Activated CD8-positive, alpha-beta T cell treated with anti-CD3 and anti-CD28 coated beads for 36 hours (primary cell): ENCODE measurements around the gene PIAS2. TPM values are rescaled to one million over a fixed set of nuclear protein-coding genes. Genes with fewer than 3 reads are reported as not detected.

ENCODE experiments used
- ATAC-seq: fragments of 200-7000 bp; cut with Tn5 transposase; one replicate; pipeline ENCODE4 v1.10.0; 2021; ENCODE audit warnings: mild to moderate bottlenecking, moderate library complexity
- CTCF ChIA-PET: fragments of 350-600 bp; sonication (Branson Sonifier 250); formaldehyde crosslinking; loops from one replicate; lab custom pipeline; 2021; ENCODE audit warnings: antibody characterized with exemption; lab: Charles Lee
- POLR2A ChIA-PET: fragments of 350-600 bp; sonication (Branson Sonifier 250); formaldehyde crosslinking; loops from one replicate; lab custom pipeline; 2021; ENCODE audit warnings: antibody characterized with exemption; lab: Charles Lee
- DNase-seq: peaks from one replicate; pipeline ENCODE4 v3.0.0-alpha.2; 2020
- H3K27ac Mint-ChIP-seq: one replicate; pipeline ENCODE4 v1.8.0; 2021; ENCODE audit warnings: mild to moderate bottlenecking, mixed read lengths
- H3K27me3 Mint-ChIP-seq: one replicate; pipeline ENCODE4 v1.8.0; 2021; ENCODE audit warnings: mixed read lengths
- H3K36me3 Mint-ChIP-seq: one replicate; pipeline ENCODE4 v1.8.0; 2021; ENCODE audit warnings: low read depth, mixed read lengths
- H3K4me1 Mint-ChIP-seq: one replicate; pipeline ENCODE4 v1.8.0; 2021; ENCODE audit warnings: low read depth, mixed read lengths
- H3K4me3 Mint-ChIP-seq: one replicate; pipeline ENCODE4 v1.8.0; 2021; ENCODE audit warnings: mild to moderate bottlenecking, moderate library complexity, mixed read lengths
- H3K9me3 Mint-ChIP-seq: one replicate; pipeline ENCODE4 v1.8.0; 2021; ENCODE audit warnings: mixed read lengths
- intact Hi-C: fragments of 100-400 bp; cut with micrococcal nuclease; formaldehyde crosslinking; loops from one replicate; pipeline ENCODE4 v1.10.0; 2022
- total RNA-seq, 2 experiments: library from RNA; stranded (reverse); gene quantifications; one replicate each; pipeline ENCODE4 v1.2.3, GENCODE V29; 2021
- TF ChIP-seq, protein P1 (sequence below): fragments of 200-600 bp; IDR thresholded peaks from one replicate; pipeline ENCODE4 v1.8.0; 2022; ENCODE audit warnings: antibody characterized with exemption, mild to moderate bottlenecking

Gene PIAS2
- total RNA-seq, 2 experiments from 2014 or later: 26.9 to 29.8 TPM

DNA sequence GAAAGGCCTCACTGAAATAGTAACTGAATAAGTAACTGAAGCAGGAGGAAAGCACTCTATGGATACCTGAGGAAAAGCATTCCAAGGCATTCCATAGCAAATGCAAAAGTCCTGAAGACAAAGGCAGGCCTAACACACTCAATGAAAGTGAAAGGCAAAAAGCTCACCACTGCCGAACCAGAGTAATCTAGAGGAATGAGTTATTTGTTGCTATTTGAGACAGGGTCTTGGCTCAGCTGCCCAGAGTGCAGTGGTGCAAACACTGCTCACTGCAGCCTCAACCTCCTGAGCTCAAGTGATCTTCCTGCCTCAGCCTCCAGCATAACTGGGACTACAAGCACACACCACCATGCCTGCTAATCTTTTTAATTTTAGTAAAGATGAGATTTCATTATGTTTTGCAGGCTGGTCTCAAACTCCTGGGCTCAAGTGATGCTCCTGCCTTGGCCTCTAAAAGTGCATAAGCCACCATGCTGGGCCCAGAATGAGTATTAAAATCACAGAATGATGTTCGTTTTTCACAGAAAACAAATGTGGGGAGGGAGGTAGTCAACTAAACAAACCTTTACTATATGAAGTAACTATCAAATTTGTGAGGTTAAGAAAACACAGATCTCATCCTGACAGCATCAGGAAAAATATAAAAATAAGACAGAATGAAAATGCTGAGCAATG is 17.9 kb downstream of the PIAS2 start:
- intact Hi-C loops: no loop called here
- Mint-ChIP-seq H3K9me3 (no peaks in the 10 kb centered on the region), H3K4me3 (no peak overlapping the region), H3K4me1 (peaks cover 18% of the 10 kb centered on the region), H3K27ac (no peak overlapping the region), H3K36me3 (peaks cover 28% of the 10 kb centered on the region), H3K27me3 (no peaks in the 10 kb centered on the region)
- TF ChIP-seq, protein P1, sequence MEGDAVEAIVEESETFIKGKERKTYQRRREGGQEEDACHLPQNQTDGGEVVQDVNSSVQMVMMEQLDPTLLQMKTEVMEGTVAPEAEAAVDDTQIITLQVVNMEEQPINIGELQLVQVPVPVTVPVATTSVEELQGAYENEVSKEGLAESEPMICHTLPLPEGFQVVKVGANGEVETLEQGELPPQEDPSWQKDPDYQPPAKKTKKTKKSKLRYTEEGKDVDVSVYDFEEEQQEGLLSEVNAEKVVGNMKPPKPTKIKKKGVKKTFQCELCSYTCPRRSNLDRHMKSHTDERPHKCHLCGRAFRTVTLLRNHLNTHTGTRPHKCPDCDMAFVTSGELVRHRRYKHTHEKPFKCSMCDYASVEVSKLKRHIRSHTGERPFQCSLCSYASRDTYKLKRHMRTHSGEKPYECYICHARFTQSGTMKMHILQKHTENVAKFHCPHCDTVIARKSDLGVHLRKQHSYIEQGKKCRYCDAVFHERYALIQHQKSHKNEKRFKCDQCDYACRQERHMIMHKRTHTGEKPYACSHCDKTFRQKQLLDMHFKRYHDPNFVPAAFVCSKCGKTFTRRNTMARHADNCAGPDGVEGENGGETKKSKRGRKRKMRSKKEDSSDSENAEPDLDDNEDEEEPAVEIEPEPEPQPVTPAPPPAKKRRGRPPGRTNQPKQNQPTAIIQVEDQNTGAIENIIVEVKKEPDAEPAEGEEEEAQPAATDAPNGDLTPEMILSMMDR: no peak
- DNase-seq: no peak
- no peak for ATAC-seq
- CTCF ChIA-PET: no interaction called here
- POLR2A ChIA-PET: interaction anchor here (0.6 kb wide), 1 partner anchor 59 kb away, joined by 3 read pairs; no protein-coding TSS in a partner anchor

DNA sequence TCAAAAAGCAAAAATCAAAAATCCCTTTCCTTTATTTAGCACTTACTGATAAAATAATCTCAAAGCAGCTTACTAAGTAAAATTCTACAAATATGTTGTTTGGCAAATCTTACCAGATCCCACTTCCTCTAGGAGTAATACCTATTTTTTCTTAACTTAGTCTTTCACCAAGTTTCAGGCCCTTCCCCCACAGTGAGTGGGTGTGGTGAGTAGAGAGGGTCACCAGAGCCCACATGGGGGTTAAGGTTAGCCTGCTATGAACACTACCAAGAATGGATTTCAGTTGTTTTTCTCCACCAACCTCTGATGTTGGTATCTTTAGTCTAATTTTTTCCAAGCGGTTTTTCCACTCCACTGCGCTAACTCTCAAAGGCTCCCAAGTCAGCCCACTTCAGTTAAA is 23.2 kb downstream of the PIAS2 start:
- Mint-ChIP-seq H3K9me3 (peaks cover 8% of the 10 kb centered on the region), H3K4me3 (no peak overlapping the region), H3K36me3 (peaks cover 37% of the 10 kb centered on the region), H3K27ac (peak overlapping the region; percentile 71), H3K4me1 (peaks cover 46% of the 10 kb centered on the region), H3K27me3 (no peaks in the 10 kb centered on the region)
- ChIA-PET POLR2A (no interaction called here), CTCF (no interaction called here)
- DNase-seq (peak; percentile 40), ATAC-seq (no peak)
- TF ChIP-seq, protein P1: no peak
- intact Hi-C loops: no loop called here

DNA sequence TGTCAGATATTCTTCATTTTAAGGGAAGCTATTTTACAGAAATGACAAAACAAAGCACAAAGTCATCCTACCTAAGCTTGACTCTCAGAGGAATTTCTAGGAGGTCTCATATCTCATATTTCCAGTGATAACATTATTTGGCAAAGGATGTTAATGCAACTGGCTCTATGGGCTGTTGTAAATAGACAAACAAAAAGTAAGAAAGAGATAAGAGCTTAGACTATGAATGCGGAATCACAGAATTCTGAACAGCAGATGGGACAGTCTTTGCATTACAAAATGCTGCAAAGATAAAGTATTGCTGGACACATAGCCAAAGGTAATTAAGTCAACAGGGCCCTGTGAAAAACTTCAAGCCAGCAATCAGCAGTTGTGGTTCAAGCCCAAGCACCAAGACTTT is 23.9 kb downstream of the PIAS2 start:
- Mint-ChIP-seq H3K4me3 (no peak overlapping the region), H3K4me1 (peaks cover 46% of the 10 kb centered on the region), H3K36me3 (peaks cover 43% of the 10 kb centered on the region), H3K27ac (no peak overlapping the region), H3K27me3 (no peaks in the 10 kb centered on the region), H3K9me3 (peaks cover 13% of the 10 kb centered on the region)
- CTCF ChIA-PET: interaction anchor here (1.1 kb wide), 1 partner anchor 12 kb away, joined by 3 read pairs; no protein-coding TSS in a partner anchor
- intact Hi-C loops: no loop called here
- ATAC-seq: no peak
- DNase-seq: no peak
- TF ChIP-seq, protein P1: no peak
- POLR2A ChIA-PET: interaction anchor here (0.6 kb wide), 2 partner anchors 24 to 125 kb away, joined by 3 read pairs; partner anchors contain the start of genes KATNAL2 and PIAS2

DNA sequence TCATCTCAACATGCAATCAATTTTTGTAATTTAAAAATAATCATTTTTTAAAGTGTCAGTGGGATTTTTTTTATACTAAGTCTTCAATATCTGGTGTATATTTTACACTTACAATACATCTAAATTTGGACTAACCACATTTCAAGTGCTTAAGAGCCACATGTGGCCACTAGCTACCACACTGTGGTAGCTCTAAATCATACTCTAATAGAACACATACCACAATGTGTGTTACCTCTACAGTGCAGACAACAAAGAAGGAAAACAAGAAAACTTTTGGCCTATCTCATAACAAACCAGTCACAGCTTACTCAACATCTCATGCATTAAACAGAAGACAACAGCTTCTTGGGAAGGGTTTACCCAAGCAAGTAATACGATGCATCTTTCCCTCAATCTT is 24.5 kb downstream of the PIAS2 start:
- DNase-seq: no peak
- no peak for ATAC-seq
- peaks cover 48% of the 10 kb centered on the region for H3K36me3 Mint-ChIP-seq
- POLR2A ChIA-PET: interaction anchor here (0.6 kb wide), 1 partner anchor 124 kb away, joined by 3 read pairs; no protein-coding TSS in a partner anchor
- intact Hi-C loops: no loop called here
- no peaks in the 10 kb centered on the region for H3K27me3 Mint-ChIP-seq
- CTCF ChIA-PET: interaction anchor here (1.1 kb wide), 1 partner anchor 11 kb away, joined by 3 read pairs; no protein-coding TSS in a partner anchor
- H3K9me3 Mint-ChIP-seq: peaks cover 13% of the 10 kb centered on the region
- H3K27ac Mint-ChIP-seq: no peak overlapping the region
- TF ChIP-seq, protein P1: no peak
- peaks cover 46% of the 10 kb centered on the region for H3K4me1 Mint-ChIP-seq
- no peak overlapping the region for H3K4me3 Mint-ChIP-seq

DNA sequence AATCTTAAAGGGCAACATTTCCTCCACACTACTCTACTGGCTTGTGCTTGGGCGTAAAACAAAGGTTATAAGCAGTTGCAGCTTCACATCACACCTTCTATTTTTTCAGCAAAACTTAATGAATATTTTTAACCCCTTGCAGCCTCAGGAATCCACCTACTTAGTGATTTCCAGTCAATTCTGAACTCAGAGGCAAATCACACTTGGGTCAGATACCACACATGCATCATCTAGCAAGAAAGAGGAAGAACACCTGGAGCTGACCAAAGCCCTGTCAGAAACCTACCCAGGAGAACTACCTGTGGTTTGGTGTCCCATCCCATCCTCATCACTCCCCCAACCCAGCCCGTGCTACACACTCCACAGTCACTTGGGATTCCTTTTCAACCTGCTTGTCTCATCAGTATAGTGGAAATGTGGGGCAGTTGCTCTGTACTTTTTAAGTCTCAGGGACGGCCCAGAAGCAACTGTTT is 25.5 kb downstream of the PIAS2 start:
- peak; percentile 87 for ATAC-seq
- TF ChIP-seq, protein P1: no peak
- peak; percentile 27 for DNase-seq
- Mint-ChIP-seq H3K27me3 (no peaks in the 10 kb centered on the region), H3K9me3 (peaks cover 15% of the 10 kb centered on the region), H3K4me1 (peaks cover 44% of the 10 kb centered on the region), H3K4me3 (no peak overlapping the region), H3K27ac (peak overlapping the region; percentile 45), H3K36me3 (peaks cover 51% of the 10 kb centered on the region)
- intact Hi-C loops: no loop called here
- POLR2A ChIA-PET: no interaction called here
- CTCF ChIA-PET: no interaction called here
